Fibroblast of lung (primary cell): ENCODE results near the gene PLA2G5. TPM values are rescaled to one million over a fixed set of nuclear protein-coding genes. Genes with fewer than 3 reads are reported as not detected.

Experiments
- DNase-seq, 2 donors: peaks; one replicate each; pipeline versions ENCODE4 v3.0.0 to v3.0.0-alpha.2; 2010; ENCODE audit warnings: low read depth in 2 of 2
- H2AFZ ChIP-seq: 2 replicates; pipeline ENCODE4 v1.5.1; 2012; ENCODE audit warnings: low read length, control low read depth, inconsistent platforms
- H3K27ac ChIP-seq: 2 replicates; pipeline ENCODE4 v1.5.1; 2011; ENCODE audit warnings: low read length, control low read depth; ENCODE audit not compliant: insufficient read depth
- H3K27me3 ChIP-seq: 2 replicates; pipeline ENCODE4 v1.5.1; 2011; ENCODE audit warnings: mild to moderate bottlenecking, low read length; ENCODE audit not compliant: control insufficient read depth, insufficient read depth
- H3K36me3 ChIP-seq: 2 replicates; pipeline ENCODE4 v1.5.1; 2011; ENCODE audit warnings: low read length; ENCODE audit not compliant: control insufficient read depth, insufficient read depth
- H3K4me1 ChIP-seq: 2 replicates; pipeline ENCODE4 v1.5.1; 2011; ENCODE audit warnings: low read length; ENCODE audit not compliant: control insufficient read depth, insufficient read depth; ENCODE audit errors: extremely low read depth
- H3K4me2 ChIP-seq: 2 replicates; pipeline ENCODE4 v1.5.1; 2011; ENCODE audit warnings: low read length, control low read depth; ENCODE audit not compliant: insufficient read depth; ENCODE audit errors: extremely low read depth
- H3K4me3 ChIP-seq, 4 experiments: fragments of 200-600 bp in 1 of 4; sonication (generic) in 1 of 4; replicated peaks in 1 of 4; 2 replicates each; pipeline ENCODE4 v1.5.1; 2011 to 2016; ENCODE audit warnings: low read length in 4 of 4, low read depth in 3 of 4, mild to moderate bottlenecking in 3 of 4, control low read depth in 2 of 4, inconsistent platforms in 1 of 4, mixed read lengths in 1 of 4; ENCODE audit not compliant: insufficient read depth in 1 of 4; ENCODE audit errors: control extremely low read depth in 1 of 4
- H3K79me2 ChIP-seq: 2 replicates; pipeline ENCODE4 v1.5.1; 2012; ENCODE audit warnings: mild to moderate bottlenecking, low read length, inconsistent platforms; ENCODE audit not compliant: control insufficient read depth, insufficient read depth
- H3K9ac ChIP-seq: 2 replicates; pipeline ENCODE4 v1.5.1; 2011; ENCODE audit warnings: mild to moderate bottlenecking, low read length, control low read depth; ENCODE audit not compliant: insufficient read depth
- H3K9me3 ChIP-seq: 2 replicates; pipeline ENCODE4 v1.5.1; 2012; ENCODE audit warnings: low read depth, low read length; ENCODE audit not compliant: control insufficient read depth, insufficient read depth
- H4K20me1 ChIP-seq: 2 replicates; pipeline ENCODE4 v1.5.1; 2011; ENCODE audit warnings: low read length; ENCODE audit not compliant: control insufficient read depth, insufficient read depth; ENCODE audit errors: extremely low read depth
- CTCF ChIP-seq, 2 donors: IDR thresholded peaks in 1 of 2; conservative IDR thresholded peaks in 1 of 2; 1 replicate in 1 of 2; 2 replicates in 1 of 2; pipeline ENCODE4 v1.5.1; 2011 to 2012; ENCODE audit warnings: low read length in 2 of 2, control low read depth in 1 of 2, inconsistent platforms in 1 of 2, low read depth in 1 of 2, mild to moderate bottlenecking in 1 of 2
- EZH2 ChIP-seq: IDR thresholded peaks from 2 replicates; pipeline ENCODE4 v1.5.1; 2012; ENCODE audit warnings: low read length, control low read depth, mild to moderate bottlenecking; ENCODE audit errors: missing control alignments
- polyA plus RNA-seq, 2 donors: library from polyadenylated mRNA; depleted of rRNA in 1 of 2; stranded (reverse) in 1 of 2; unstranded in 1 of 2; fragments of >200 nt; gene quantifications; 2 replicates each; pipeline ENCODE4 v1.2.1, GENCODE V29; 2011 to 2012; ENCODE audit warnings: missing spikeins in 1 of 2
- total RNA-seq: library from RNA; depleted of rRNA; stranded (reverse); fragments of >200 nt; gene quantifications from 2 replicates; pipeline ENCODE4 v1.2.1, GENCODE V29; 2014

The PLA2G5 gene
- total and polyA plus RNA-seq, 2 donors (not counting 1 experiment from before 2014, with no cell fraction given) = 1.1 to 27.4 TPM

DNA sequence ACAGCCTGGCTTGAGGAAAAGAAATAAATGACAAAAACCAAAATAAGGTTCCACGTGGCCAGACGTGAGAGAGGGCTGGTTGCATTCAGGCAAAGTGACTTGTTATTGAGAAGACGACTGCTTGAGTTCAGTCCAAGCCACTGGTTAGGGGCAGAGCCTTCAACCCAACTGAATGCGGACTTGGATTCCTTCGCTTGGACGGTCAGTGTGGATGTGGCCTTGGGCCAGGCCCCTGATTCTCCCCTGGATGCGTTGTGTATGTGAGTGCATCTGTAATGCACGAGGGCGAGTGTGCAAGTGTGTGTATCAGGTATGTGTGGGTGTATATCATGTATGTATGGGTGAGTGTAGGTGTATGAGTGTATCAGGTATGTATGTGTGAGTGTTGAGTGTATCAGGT, 71.0 kb downstream of the PLA2G5 start:
- no peaks in the 10 kb centered on the region for H3K4me1 ChIP-seq
- no peaks in the 10 kb centered on the region for H3K79me2 ChIP-seq
- no peak overlapping the region for H2AFZ ChIP-seq
- no peak for DNase-seq
- H3K36me3 ChIP-seq = no peaks in the 10 kb centered on the region
- peaks cover 8% of the 10 kb centered on the region for H3K27me3 ChIP-seq
- H3K27ac ChIP-seq = no peak overlapping the region
- no peak overlapping the region for H3K4me3 ChIP-seq
- H4K20me1 ChIP-seq = no peaks in the 10 kb centered on the region
- no peaks in the 10 kb centered on the region for H3K9me3 ChIP-seq
- no peak overlapping the region for H3K9ac ChIP-seq
- no peak overlapping the region for H3K4me2 ChIP-seq
- TF ChIP-seq EZH2 (no peak), CTCF (conservative IDR thresholded peaks at IDR 0.05 in 1 of 2, IDR thresholded peaks at IDR 0.05 in 1 of 2; ENCODE audit: low read depth in 1 of 2, low read length in 2 of 2) (no peak)

GRCh38 chr1:20141466-20141865, 71.5 kb downstream of the PLA2G5 start:
- Histone ChIP-seq H3K27me3 (peaks cover 8% of the 10 kb centered on the region), H4K20me1 (no peaks in the 10 kb centered on the region), H3K79me2 (no peaks in the 10 kb centered on the region), H3K9ac (no peak overlapping the region), H3K36me3 (no peaks in the 10 kb centered on the region), H3K4me3 (no peak overlapping the region), H3K4me2 (no peak overlapping the region), H3K27ac (no peak overlapping the region), H3K9me3 (no peaks in the 10 kb centered on the region), H2AFZ (no peak overlapping the region), H3K4me1 (no peaks in the 10 kb centered on the region)
- no peak for DNase-seq
- TF ChIP-seq CTCF (conservative IDR thresholded peaks at IDR 0.05 in 1 of 2, IDR thresholded peaks at IDR 0.05 in 1 of 2; ENCODE audit: low read depth in 1 of 2, low read length in 2 of 2) (no peak), EZH2 (no peak)

Other genes with a start within 250 kb of the PLA2G5 start
- 5.0 and 5.1 TPM in 2 replicates for gene OTUD3, start 187.8 kb upstream of the PLA2G5 start, total RNA-seq
- 2.9 and 3.0 TPM in 2 replicates for gene OTUD3, start 187.8 kb upstream of the PLA2G5 start, polyA plus RNA-seq
- gene PLA2G2E, start 146.6 kb upstream of the PLA2G5 start, total RNA-seq = not detected in 2 replicates
- gene PLA2G2E, start 146.6 kb upstream of the PLA2G5 start, polyA plus RNA-seq = not detected in 2 replicates
- 0.77 TPM in 1 of 2 replicates, not detected in the other for gene PLA2G2A, start 90.6 kb upstream of the PLA2G5 start, total RNA-seq
- gene PLA2G2A, start 90.6 kb upstream of the PLA2G5 start, polyA plus RNA-seq = 0.61 TPM in 1 of 2 replicates, not detected in the other
- gene PLA2G2D, start 49.3 kb downstream of the PLA2G5 start, total RNA-seq = not detected in 2 replicates
- gene PLA2G2D, start 49.3 kb downstream of the PLA2G5 start, polyA plus RNA-seq = not detected in 2 replicates
- not detected in 2 replicates for gene PLA2G2F, start 69.1 kb downstream of the PLA2G5 start, total RNA-seq
- not detected in 2 replicates for gene PLA2G2F, start 69.1 kb downstream of the PLA2G5 start, polyA plus RNA-seq
- 0.33 and 0.77 TPM in 2 replicates for gene UBXN10, start 115.9 kb downstream of the PLA2G5 start, total RNA-seq
- gene UBXN10, start 115.9 kb downstream of the PLA2G5 start, polyA plus RNA-seq = not detected in 2 replicates
- not detected in 2 replicates for gene PLA2G2C, start 116.3 kb downstream of the PLA2G5 start, total RNA-seq
- not detected in 2 replicates for gene PLA2G2C, start 116.3 kb downstream of the PLA2G5 start, polyA plus RNA-seq
- gene VWA5B1, start 220.7 kb downstream of the PLA2G5 start, total RNA-seq = not detected in 2 replicates
- not detected in 2 replicates for gene VWA5B1, start 220.7 kb downstream of the PLA2G5 start, polyA plus RNA-seq